PFSK-1 (cell line): Measurements from ENCODE around the gene ATG9B.

ENCODE experiments used
- FOXP2 ChIP-seq: optimal IDR thresholded peaks from 2 replicates; pipeline ENCODE3; 2011; ENCODE audit warnings: borderline replicate concordance, control low read depth, inconsistent platforms; ENCODE audit not compliant: insufficient read depth; ENCODE audit errors: extremely low read length, extremely low read depth
- POLR2AphosphoS5 ChIP-seq: IDR thresholded peaks from 2 replicates; pipeline ENCODE4 v1.6.1; 2012; ENCODE audit warnings: low read depth, mild to moderate bottlenecking, control low read depth, low read length, moderate library complexity
- SIN3A ChIP-seq: IDR thresholded peaks from 2 replicates; pipeline ENCODE4 v1.6.1; 2012; ENCODE audit warnings: mild to moderate bottlenecking, low read length, moderate library complexity, borderline replicate concordance; ENCODE audit not compliant: insufficient read depth
- TAF1 ChIP-seq: IDR thresholded peaks from 2 replicates; pipeline ENCODE4 v1.6.1; 2012; ENCODE audit warnings: low read length, control low read depth, borderline replicate concordance; ENCODE audit not compliant: insufficient read depth
- TF ChIP-seq, protein P1 (sequence below), 2 experiments: IDR thresholded peaks; 2 replicates each; pipeline versions ENCODE4 v1.6.1 to v1.8.0; 2011 to 2012; ENCODE audit warnings: low read depth in 2 of 2, low read length in 2 of 2, control low read depth in 1 of 2, inconsistent platforms in 1 of 2, mild to moderate bottlenecking in 1 of 2, moderate library complexity in 1 of 2; ENCODE audit not compliant: insufficient read depth in 1 of 2

ATG9B gene

GRCh38 chr7:150965273-150965830 lies 58.9 kb downstream of the ATG9B start:
- TF ChIP-seq POLR2AphosphoS5 (no peak), FOXP2 (no peak), TAF1 (no peak), SIN3A (no peak)
- TF ChIP-seq, protein P1, sequence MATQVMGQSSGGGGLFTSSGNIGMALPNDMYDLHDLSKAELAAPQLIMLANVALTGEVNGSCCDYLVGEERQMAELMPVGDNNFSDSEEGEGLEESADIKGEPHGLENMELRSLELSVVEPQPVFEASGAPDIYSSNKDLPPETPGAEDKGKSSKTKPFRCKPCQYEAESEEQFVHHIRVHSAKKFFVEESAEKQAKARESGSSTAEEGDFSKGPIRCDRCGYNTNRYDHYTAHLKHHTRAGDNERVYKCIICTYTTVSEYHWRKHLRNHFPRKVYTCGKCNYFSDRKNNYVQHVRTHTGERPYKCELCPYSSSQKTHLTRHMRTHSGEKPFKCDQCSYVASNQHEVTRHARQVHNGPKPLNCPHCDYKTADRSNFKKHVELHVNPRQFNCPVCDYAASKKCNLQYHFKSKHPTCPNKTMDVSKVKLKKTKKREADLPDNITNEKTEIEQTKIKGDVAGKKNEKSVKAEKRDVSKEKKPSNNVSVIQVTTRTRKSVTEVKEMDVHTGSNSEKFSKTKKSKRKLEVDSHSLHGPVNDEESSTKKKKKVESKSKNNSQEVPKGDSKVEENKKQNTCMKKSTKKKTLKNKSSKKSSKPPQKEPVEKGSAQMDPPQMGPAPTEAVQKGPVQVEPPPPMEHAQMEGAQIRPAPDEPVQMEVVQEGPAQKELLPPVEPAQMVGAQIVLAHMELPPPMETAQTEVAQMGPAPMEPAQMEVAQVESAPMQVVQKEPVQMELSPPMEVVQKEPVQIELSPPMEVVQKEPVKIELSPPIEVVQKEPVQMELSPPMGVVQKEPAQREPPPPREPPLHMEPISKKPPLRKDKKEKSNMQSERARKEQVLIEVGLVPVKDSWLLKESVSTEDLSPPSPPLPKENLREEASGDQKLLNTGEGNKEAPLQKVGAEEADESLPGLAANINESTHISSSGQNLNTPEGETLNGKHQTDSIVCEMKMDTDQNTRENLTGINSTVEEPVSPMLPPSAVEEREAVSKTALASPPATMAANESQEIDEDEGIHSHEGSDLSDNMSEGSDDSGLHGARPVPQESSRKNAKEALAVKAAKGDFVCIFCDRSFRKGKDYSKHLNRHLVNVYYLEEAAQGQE (IDR thresholded peaks at IDR 0.05; ENCODE audit: insufficient read depth in 1 of 2, low read depth in 2 of 2, low read length in 2 of 2) = no peak
